DOHH2 (cell line): Measurements from ENCODE around the gene KCNJ14.

ENCODE experiments used
- CTCF ChIP-seq: fragments of 200-600 bp; sonication (generic); IDR thresholded peaks from one replicate; pipeline ENCODE4 v1.5.1; 2014; ENCODE audit warnings: antibody characterized with exemption, mild to moderate bottlenecking, low read depth, low read length; ENCODE audit not compliant: poor library complexity, severe bottlenecking
- EZH2phosphoT487 ChIP-seq: fragments of 200-600 bp; sonication (generic); IDR thresholded peaks from 2 replicates; pipeline ENCODE4 v1.6.1; 2017; ENCODE audit warnings: borderline replicate concordance, mild to moderate bottlenecking, antibody characterized with exemption, low read length, moderate library complexity, mixed read lengths

GRCh38 chr19:48436586-48436985, 18.8 kb upstream of the KCNJ14 start:
- TF ChIP-seq CTCF (no peak), EZH2phosphoT487 (no peak)
